ENCODE measurements around the gene CES3. TPM values are rescaled to one million over a fixed set of nuclear protein-coding genes. Genes with fewer than 3 reads are reported as not detected.
A peak's percentile ranks its signal among the peaks of the same experiment; 100 is the strongest.

The CES3 gene
- 1 to 10 TPM; 1.5 to 7.1 (median 3.6) TPM for total RNA-seq

- Histone ChIP-seq H3K27me3 (peaks cover 0 to 21% (median 0%) of the 10 kb centered on the region in 4 donors), H3K4me1 (peaks cover 14 to 45% (median 26%) of the 10 kb centered on the region in 3 donors), H3K9me3 (no peaks in the 10 kb centered on the region), H3K4me3 (no peak within 1 kb of the TSS), H3K27ac (peak within 1 kb of the TSS; percentile 49 to 70 (median 62)), H3K36me3 (no peaks in the 10 kb centered on the region)
- no peak for DNase-seq
- 81 to 88% methylated on average over 10 to 11 of the region's 16 CpGs for WGBS, 2 donors
- intact Hi-C loops (cut with DNase I): no loop called here
- no peak for TF ChIP-seq POLR2A (IDR thresholded peaks at IDR 0.05)
- TF ChIP-seq CTCF (IDR thresholded peaks at IDR 0.05): peak; percentile 65 to 83 (median 70)
Observed at GRCh38 chr16:66961065-66961744, at the start of gene CES3. TSS of gene CES3 (plus strand) at chr16:66961266. CDS start at chr16:66961308, 42 bp downstream.

GRCh38 chr16:66911801-66912200 is 49.3 kb upstream of the CES3 start:
- Histone ChIP-seq H3K27me3 (no peaks in the 10 kb centered on the region), H3K36me3 (no peaks in the 10 kb centered on the region), H3K9me3 (no peaks in the 10 kb centered on the region), H3K4me1 (peaks cover 5 to 44% (median 7%) of the 10 kb centered on the region in 3 donors), H3K4me3 (no peak overlapping the region), H3K27ac (peak overlapping the region in 3 of 4 donors; percentile 25 to 75 (median 49))
- no peak for DNase-seq
- TF ChIP-seq POLR2A (IDR thresholded peaks at IDR 0.05) (no peak), CTCF (IDR thresholded peaks at IDR 0.05) (no peak)
- intact Hi-C loops (cut with DNase I): no loop called here
- 96 to 100% methylated on average over 4 to 6 of the region's 8 CpGs for WGBS, 2 donors

GRCh38 chr16:66913081-66913480 is 48.0 kb upstream of the CES3 start:
- H3K27ac ChIP-seq: no peak overlapping the region
- H3K4me1 ChIP-seq: peaks cover 5 to 31% (median 7%) of the 10 kb centered on the region in 3 donors
- intact Hi-C loops (cut with DNase I): no loop called here
- no peak for DNase-seq
- no peak overlapping the region for H3K4me3 ChIP-seq
- no peaks in the 10 kb centered on the region for H3K36me3 ChIP-seq
- TF ChIP-seq CTCF (IDR thresholded peaks at IDR 0.05): no peak
- no peak for TF ChIP-seq POLR2A (IDR thresholded peaks at IDR 0.05)
- no peaks in the 10 kb centered on the region for H3K27me3 ChIP-seq
- 49 to 72% methylated on average over 7 to 8 of the region's 10 CpGs for WGBS, 2 donors
- H3K9me3 ChIP-seq: no peaks in the 10 kb centered on the region

- Histone ChIP-seq H3K9me3 (no peaks in the 10 kb centered on the region), H3K27me3 (no peaks in the 10 kb centered on the region), H3K4me3 (no peak overlapping the region), H3K36me3 (no peaks in the 10 kb centered on the region), H3K27ac (no peak overlapping the region), H3K4me1 (peaks cover 7 to 28% (median 8%) of the 10 kb centered on the region in 3 donors)
- no peak for DNase-seq
- no peak for TF ChIP-seq POLR2A (IDR thresholded peaks at IDR 0.05)
- no peak for TF ChIP-seq CTCF (IDR thresholded peaks at IDR 0.05)
- intact Hi-C loops (cut with DNase I): no loop called here
- 94 to 100% methylated on average over 3 of the region's 4 CpGs for WGBS, 2 donors
Observed at GRCh38 chr16:66913711-66914110, 47.4 kb upstream of the CES3 start.

- Histone ChIP-seq H3K27me3 (no peaks in the 10 kb centered on the region), H3K36me3 (no peaks in the 10 kb centered on the region), H3K27ac (no peak overlapping the region), H3K9me3 (no peaks in the 10 kb centered on the region), H3K4me1 (peaks cover 7 to 35% (median 15%) of the 10 kb centered on the region in 3 donors), H3K4me3 (no peak overlapping the region)
- WGBS, 2 donors: 94% methylated on average over 7 of the region's 7 CpGs
- intact Hi-C loops (cut with DNase I): no loop called here
- no peak for DNase-seq
- TF ChIP-seq POLR2A (IDR thresholded peaks at IDR 0.05) (no peak), CTCF (IDR thresholded peaks at IDR 0.05) (no peak)
Observed at GRCh38 chr16:66914541-66914940, 46.5 kb upstream of the CES3 start.
